Measurements from ENCODE around the gene APOBEC3F.
"Not testable (repeated sequence)": the region's sequence is repeated elsewhere in the genome, so short reads cannot be mapped to it uniquely, and the experiment has no call there.

APOBEC3F gene

DNA sequence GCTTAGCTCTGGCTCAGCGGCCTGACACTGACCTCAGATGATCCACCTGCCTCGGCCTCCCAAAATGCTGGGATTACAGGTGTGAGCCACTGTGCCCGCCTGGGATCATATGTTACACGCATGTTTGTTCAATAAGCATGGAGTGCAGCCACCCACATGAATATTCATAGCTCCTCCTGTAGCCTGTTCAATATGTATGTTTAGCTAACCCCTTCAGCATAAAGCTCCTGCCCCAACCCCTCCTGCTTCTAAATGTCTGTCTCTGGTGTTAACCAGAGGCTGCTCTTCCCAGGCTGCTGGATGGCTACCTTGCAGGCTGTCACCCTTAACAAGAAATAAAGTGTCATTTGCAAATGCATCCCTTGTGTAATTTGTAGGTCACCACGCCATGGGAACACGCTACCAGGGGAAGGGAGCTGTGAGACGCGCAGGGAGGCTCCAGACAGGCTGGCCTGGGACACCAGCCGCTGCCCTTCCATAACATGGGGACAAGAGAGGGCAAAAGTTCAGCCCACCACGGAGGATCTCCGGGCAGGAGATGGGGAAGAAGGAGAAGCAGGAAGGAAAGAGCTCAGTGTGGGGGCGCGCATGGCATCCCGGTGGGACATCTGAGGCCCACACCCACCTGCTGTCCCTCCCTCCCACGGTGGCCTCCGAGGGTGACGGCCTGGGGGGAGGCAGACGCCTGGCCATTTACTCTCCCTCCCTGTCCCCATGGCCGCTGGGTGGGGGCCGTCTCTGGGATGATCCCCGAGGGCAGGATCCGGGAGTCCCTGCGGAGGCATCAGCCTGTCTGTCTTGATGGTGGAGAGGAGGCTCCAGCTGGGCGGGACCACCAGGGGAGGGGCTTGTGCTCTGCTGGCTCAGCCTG is 35.7 kb downstream of the APOBEC3F start:
- H3K9me3 ChIP-seq (ENCODE audit: control insufficient read depth in 2 of 2, low read length in 2 of 2); H3K27ac ChIP-seq (ENCODE audit: low read length); H3K36me3 ChIP-seq (ENCODE audit: control insufficient read depth in 2 of 2, insufficient read depth in 2 of 2, low read length in 2 of 2); H3K27me3 ChIP-seq (ENCODE audit: control insufficient read depth in 1 of 2, insufficient read depth in 2 of 2, low read length in 2 of 2); H3K4me1 ChIP-seq (ENCODE audit: control insufficient read depth, insufficient read depth, low read length); H3K9ac ChIP-seq (ENCODE audit: low read length in 2 of 2): not testable (repeated sequence)
- H3K4me3 ChIP-seq (ENCODE audit: low read length in 2 of 2), result peak overlapping the region in 1 of 2 donors; percentile 52

DNA sequence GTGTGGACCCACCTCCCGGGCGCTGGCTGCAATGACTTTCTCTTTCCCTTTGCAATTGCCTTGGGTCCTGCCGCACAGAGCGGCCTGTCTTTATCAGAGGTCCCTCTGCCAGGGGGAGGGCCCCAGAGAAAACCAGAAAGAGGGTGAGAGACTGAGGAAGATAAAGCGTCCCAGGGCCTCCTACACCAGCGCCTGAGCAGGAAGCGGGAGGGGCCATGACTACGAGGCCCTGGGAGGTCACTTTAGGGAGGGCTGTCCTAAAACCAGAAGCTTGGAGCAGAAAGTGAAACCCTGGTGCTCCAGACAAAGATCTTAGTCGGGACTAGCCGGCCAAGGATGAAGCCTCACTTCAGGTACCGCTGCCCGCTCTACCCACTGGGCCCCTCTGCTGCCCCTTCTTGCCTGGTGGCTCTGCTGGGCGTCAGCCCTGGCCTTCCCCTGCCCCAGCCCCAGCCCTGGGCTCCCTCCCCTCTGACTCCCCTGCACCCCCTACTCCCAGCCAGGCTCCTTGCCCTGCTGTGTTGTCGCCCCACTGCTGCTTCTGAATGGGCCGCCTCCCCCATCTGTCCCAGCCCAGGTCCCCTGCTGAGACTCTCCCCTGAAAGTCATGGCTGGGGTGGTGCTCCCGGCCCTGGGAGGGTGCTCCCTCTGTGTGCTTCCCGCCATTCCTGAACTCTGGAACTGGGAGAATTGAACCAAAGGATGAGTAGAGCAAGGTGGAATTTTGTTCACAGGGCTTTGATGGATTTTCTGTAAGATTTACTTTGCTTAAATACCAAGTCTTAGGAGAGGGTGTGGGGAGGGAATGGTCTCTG is 36.6 kb downstream of the APOBEC3F start, which contains the start of gene APOBEC3G:
TSS of gene APOBEC3G (plus strand) at position 250 of the 815 bp plus-strand sequence. CDS start at position 337, 87 bp downstream.
- H3K36me3 ChIP-seq (ENCODE audit: control insufficient read depth in 2 of 2, insufficient read depth in 2 of 2, low read length in 2 of 2); H3K4me1 ChIP-seq (ENCODE audit: control insufficient read depth, insufficient read depth, low read length); H3K27me3 ChIP-seq (ENCODE audit: control insufficient read depth in 1 of 2, insufficient read depth in 2 of 2, low read length in 2 of 2); H3K27ac ChIP-seq (ENCODE audit: low read length); H3K9me3 ChIP-seq (ENCODE audit: control insufficient read depth in 2 of 2, low read length in 2 of 2): not testable (repeated sequence)
- Histone ChIP-seq H3K9ac (ENCODE audit: low read length in 2 of 2) (peak within 1 kb of the TSS; percentile 42 to 51), H3K4me3 (ENCODE audit: low read length in 2 of 2) (peak within 1 kb of the TSS; percentile 65 to 66)

DNA sequence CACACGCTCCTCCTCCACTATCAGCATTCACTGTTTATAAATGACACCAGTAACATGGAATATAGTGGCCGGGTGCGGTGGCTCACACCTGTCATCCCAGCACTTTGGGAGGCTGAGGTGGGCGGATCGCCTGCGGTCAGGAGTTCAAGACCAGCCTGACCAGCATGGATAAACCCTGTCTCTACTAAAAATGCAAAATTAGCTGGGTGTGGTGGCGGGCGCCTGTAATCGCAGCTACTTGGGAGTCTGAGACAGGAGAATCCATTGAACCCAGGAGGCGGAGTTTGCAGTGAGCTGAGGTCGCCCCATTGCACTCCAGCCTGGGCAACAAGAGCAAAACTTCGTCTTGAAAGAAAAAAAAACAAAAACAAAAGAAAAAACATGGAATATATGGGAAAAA is 37.2 kb downstream of the APOBEC3F start:
- peak overlapping the region; percentile 65 to 66 for H3K4me3 ChIP-seq (ENCODE audit: low read length in 2 of 2)
- not testable (repeated sequence) for H3K27ac ChIP-seq (ENCODE audit: low read length); H3K27me3 ChIP-seq (ENCODE audit: control insufficient read depth in 1 of 2, insufficient read depth in 2 of 2, low read length in 2 of 2); H3K9me3 ChIP-seq (ENCODE audit: control insufficient read depth in 2 of 2, low read length in 2 of 2); H3K36me3 ChIP-seq (ENCODE audit: control insufficient read depth in 2 of 2, insufficient read depth in 2 of 2, low read length in 2 of 2); H3K9ac ChIP-seq (ENCODE audit: low read length in 2 of 2); H3K4me1 ChIP-seq (ENCODE audit: control insufficient read depth, insufficient read depth, low read length)

DNA sequence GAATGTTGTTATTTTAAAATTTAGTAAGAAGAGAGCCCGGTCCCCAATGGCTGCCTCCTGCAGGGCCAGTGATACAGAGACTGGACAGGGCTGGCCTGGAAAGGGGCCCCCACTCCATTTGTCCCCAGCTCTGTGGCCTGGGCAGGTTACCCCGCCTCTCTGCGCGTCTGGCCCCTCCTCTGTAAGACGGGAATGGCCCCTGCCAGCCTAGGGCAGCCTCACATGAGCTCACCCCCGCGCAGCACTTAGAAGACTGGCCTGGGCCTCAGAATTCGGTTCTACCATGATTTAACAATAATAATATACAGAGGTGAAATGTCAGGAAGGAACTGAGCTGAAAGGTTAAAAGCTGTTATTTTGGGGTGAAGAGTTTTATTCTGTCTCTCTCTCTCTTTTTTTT is 37.7 kb downstream of the APOBEC3F start:
- Histone ChIP-seq H3K4me3 (ENCODE audit: low read length in 2 of 2) (no peak overlapping the region), H3K27me3 (ENCODE audit: control insufficient read depth in 1 of 2, insufficient read depth in 2 of 2, low read length in 2 of 2) (no peaks in the 10 kb centered on the region), H3K9me3 (ENCODE audit: control insufficient read depth in 2 of 2, low read length in 2 of 2) (no peaks in the 10 kb centered on the region), H3K27ac (ENCODE audit: low read length) (no peak overlapping the region), H3K36me3 (ENCODE audit: control insufficient read depth in 2 of 2, insufficient read depth in 2 of 2, low read length in 2 of 2) (peaks cover 0 to 2% of the 10 kb centered on the region in 2 donors), H3K9ac (ENCODE audit: low read length in 2 of 2) (no peak overlapping the region), H3K4me1 (ENCODE audit: control insufficient read depth, insufficient read depth, low read length) (no peaks in the 10 kb centered on the region)

DNA sequence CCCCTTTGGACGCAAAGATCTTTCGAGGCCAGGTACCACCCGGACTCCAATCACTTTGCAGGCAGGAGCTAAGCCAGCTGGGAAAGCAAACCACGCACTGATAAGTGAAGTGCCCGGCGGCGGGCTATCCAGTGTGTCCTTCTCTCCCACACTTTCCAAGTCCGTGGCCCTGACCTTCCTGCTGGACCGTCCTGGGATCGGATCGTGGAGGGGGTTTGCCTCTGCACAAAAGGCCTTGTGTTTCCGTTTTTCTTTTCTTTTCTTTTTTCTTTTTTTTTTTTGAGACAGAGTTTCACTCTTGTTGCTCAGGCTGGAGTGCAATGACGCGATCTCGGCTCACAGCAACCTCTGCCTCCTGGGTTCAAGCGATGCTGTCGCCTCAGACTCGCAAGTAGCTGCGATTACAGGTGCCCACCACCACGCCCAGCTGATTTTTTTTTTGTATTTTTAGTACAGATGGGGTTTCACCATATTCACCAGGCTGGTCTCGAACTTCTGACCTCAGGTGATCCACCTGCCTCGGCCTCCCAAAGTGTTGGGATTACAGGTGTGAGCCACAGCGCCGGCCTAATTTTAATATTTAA is 38.5 kb downstream of the APOBEC3F start:
- not testable (repeated sequence) for H3K27me3 ChIP-seq (ENCODE audit: control insufficient read depth in 1 of 2, insufficient read depth in 2 of 2, low read length in 2 of 2); H3K4me1 ChIP-seq (ENCODE audit: control insufficient read depth, insufficient read depth, low read length); H3K27ac ChIP-seq (ENCODE audit: low read length); H3K36me3 ChIP-seq (ENCODE audit: control insufficient read depth in 2 of 2, insufficient read depth in 2 of 2, low read length in 2 of 2); H3K4me3 ChIP-seq (ENCODE audit: low read length in 2 of 2); H3K9me3 ChIP-seq (ENCODE audit: control insufficient read depth in 2 of 2, low read length in 2 of 2); H3K9ac ChIP-seq (ENCODE audit: low read length in 2 of 2)

DNA sequence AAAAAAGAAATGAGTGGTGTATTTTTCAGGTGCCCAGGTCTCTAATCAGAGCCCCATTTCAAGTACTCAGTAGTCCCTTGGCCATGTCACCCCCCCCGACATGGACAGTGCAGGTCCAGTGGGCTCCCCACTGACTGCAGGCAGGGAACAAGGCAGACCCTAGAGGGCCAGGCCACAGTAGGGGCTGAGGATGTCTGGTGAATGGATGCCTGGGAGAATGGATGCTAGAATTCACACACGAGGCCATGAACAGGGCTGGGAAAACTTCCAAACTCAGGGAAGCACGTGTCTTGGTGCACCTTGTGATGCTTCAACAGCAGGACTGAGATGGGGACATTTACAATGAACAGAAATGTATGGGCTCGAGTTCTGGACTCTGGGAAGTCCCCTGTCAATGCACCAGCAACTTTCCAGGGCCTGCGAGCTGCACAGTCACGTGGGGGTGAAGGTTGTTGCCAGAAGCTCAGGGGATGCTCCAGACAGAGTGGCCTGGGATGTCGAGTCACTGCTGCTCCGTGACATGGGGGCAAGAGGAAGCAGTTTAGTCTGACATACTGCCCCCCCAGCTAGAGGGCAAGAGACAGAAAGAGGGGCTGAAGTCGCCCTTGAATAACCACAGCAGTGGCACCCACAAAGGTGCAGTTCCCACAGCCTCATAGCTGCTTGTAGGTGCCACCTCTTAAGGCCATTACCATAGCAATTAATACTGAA is 39.5 kb downstream of the APOBEC3F start:
- Histone ChIP-seq H3K27me3 (ENCODE audit: control insufficient read depth in 1 of 2, insufficient read depth in 2 of 2, low read length in 2 of 2) (no peaks in the 10 kb centered on the region), H3K9ac (ENCODE audit: low read length in 2 of 2) (no peak overlapping the region), H3K36me3 (ENCODE audit: control insufficient read depth in 2 of 2, insufficient read depth in 2 of 2, low read length in 2 of 2) (peaks cover 0 to 2% of the 10 kb centered on the region in 2 donors), H3K4me3 (ENCODE audit: low read length in 2 of 2) (no peak overlapping the region), H3K9me3 (ENCODE audit: control insufficient read depth in 2 of 2, low read length in 2 of 2) (no peaks in the 10 kb centered on the region), H3K27ac (ENCODE audit: low read length) (no peak overlapping the region), H3K4me1 (ENCODE audit: control insufficient read depth, insufficient read depth, low read length) (no peaks in the 10 kb centered on the region)

DNA sequence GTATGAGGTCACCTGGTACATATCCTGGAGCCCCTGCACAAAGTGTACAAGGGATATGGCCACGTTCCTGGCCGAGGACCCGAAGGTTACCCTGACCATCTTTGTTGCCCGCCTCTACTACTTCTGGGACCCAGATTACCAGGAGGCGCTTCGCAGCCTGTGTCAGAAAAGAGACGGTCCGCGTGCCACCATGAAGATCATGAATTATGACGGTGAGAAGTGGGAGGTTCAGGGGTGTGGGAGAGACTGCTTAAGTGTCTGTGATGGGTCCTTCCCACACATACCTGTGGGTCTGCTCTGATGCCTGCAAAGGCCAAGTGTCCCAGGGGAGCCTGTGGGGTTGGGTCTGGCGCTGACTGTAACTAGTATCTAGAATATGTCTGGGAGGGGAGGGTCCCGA is 40.4 kb downstream of the APOBEC3F start:
- H3K36me3 ChIP-seq (ENCODE audit: control insufficient read depth in 2 of 2, insufficient read depth in 2 of 2, low read length in 2 of 2), result peaks cover 0 to 2% of the 10 kb centered on the region in 2 donors
- no peak overlapping the region for H3K4me3 ChIP-seq (ENCODE audit: low read length in 2 of 2)
- H3K4me1 ChIP-seq (ENCODE audit: control insufficient read depth, insufficient read depth, low read length), result no peaks in the 10 kb centered on the region
- H3K27me3 ChIP-seq (ENCODE audit: control insufficient read depth in 1 of 2, insufficient read depth in 2 of 2, low read length in 2 of 2), result no peaks in the 10 kb centered on the region
- no peak overlapping the region for H3K27ac ChIP-seq (ENCODE audit: low read length)
- H3K9me3 ChIP-seq (ENCODE audit: control insufficient read depth in 2 of 2, low read length in 2 of 2), result no peaks in the 10 kb centered on the region
- H3K9ac ChIP-seq (ENCODE audit: low read length in 2 of 2), result no peak overlapping the region

DNA sequence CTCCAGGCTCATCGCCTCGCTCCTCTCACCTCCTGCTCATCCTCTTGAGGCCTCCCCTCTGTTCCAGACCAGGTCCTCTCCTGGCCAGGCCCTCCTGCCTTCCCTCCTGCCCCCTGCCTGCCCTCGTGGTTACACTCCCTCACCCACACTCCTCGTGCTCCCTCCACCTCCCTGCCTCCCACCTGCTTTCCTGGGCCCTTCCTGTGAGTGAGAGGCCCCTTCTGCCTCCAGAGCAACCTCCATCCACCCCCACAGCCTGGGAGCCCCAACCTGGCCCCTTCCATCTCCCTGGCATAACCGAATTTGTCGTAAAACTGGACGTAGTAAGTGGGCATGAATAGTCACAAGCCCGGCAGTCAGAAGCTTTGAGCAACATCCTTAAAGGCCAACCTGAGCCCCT is 40.9 kb downstream of the APOBEC3F start:
- Histone ChIP-seq H3K9ac (ENCODE audit: low read length in 2 of 2) (no peak overlapping the region), H3K4me1 (ENCODE audit: control insufficient read depth, insufficient read depth, low read length) (no peaks in the 10 kb centered on the region), H3K27me3 (ENCODE audit: control insufficient read depth in 1 of 2, insufficient read depth in 2 of 2, low read length in 2 of 2) (no peaks in the 10 kb centered on the region), H3K9me3 (ENCODE audit: control insufficient read depth in 2 of 2, low read length in 2 of 2) (no peaks in the 10 kb centered on the region), H3K4me3 (ENCODE audit: low read length in 2 of 2) (no peak overlapping the region), H3K36me3 (ENCODE audit: control insufficient read depth in 2 of 2, insufficient read depth in 2 of 2, low read length in 2 of 2) (peaks cover 0 to 2% of the 10 kb centered on the region in 2 donors), H3K27ac (ENCODE audit: low read length) (no peak overlapping the region)

DNA sequence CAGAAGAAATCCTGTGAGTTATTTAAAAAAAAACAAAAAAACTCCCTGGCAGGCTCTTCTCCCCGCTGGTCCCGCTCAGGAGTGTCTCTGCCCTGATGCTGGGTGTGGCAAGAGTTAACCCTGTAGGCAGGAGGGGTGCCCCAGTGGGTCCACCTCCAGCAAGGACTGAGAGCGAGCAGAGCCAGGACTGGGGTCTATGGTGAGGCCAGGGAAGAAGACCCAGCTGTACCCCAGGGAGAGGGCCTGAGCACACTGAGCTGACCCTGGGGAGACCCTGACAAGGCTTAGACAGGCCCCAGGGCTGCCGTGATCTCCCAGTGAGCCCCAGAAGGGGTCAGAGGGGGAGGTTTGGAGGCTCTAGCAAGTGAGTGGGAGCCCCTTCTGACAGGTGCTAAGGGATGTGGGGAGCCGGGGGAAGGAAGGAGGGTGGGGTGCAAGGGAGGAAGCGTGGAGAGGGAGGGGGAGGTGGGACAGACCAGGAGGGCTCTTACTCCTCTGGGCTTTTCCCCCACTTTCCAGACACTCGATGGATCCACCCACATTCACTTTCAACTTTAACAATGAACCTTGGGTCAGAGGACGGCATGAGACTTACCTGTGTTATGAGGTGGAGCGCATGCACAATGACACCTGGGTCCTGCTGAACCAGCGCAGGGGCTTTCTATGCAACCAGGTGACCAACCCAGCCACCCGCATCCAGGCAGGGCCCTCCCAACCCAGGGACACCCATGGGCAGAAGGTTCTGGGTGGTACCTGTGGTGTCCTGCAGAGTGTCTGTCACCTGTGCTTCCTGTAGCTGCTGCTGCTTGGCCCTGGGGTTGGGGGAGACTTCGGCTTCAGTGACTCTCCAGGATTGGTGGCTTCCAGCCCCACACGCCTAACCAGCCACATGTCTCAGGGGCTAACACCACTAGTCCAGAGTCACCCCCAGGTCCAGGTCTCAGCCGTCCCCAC is 42.8 kb downstream of the APOBEC3F start:
- Histone ChIP-seq H3K4me1 (ENCODE audit: control insufficient read depth, insufficient read depth, low read length) (peaks cover 8% of the 10 kb centered on the region), H3K27me3 (ENCODE audit: control insufficient read depth in 1 of 2, insufficient read depth in 2 of 2, low read length in 2 of 2) (no peaks in the 10 kb centered on the region), H3K4me3 (ENCODE audit: low read length in 2 of 2) (no peak overlapping the region), H3K27ac (ENCODE audit: low read length) (no peak overlapping the region), H3K9me3 (ENCODE audit: control insufficient read depth in 2 of 2, low read length in 2 of 2) (no peaks in the 10 kb centered on the region), H3K36me3 (ENCODE audit: control insufficient read depth in 2 of 2, insufficient read depth in 2 of 2, low read length in 2 of 2) (peaks cover 0 to 2% of the 10 kb centered on the region in 2 donors), H3K9ac (ENCODE audit: low read length in 2 of 2) (no peak overlapping the region)

Measured in stomach smooth muscle (tissue), 2 donors.